CD4-positive, alpha-beta T cell treated with Interleukin-17A for 1 hour (primary cell): Measurements from ENCODE around the gene SLC28A2.
"Not testable (repeated sequence)": the region's sequence is repeated elsewhere in the genome, so short reads cannot be mapped to it uniquely, and the experiment has no call there.

ENCODE experiments used
- DNase-seq: peaks from one replicate; pipeline ENCODE4 v3.0.0-alpha.2; 2020

The SLC28A2 gene

GRCh38 chr15:45263854-45264253 is 11.8 kb downstream of the SLC28A2 start:
- no peak for DNase-seq

GRCh38 chr15:45265506-45265905 is 13.5 kb downstream of the SLC28A2 start:
- DNase-seq, result no peak

GRCh38 chr15:45268135-45268534 is 16.1 kb downstream of the SLC28A2 start:
- peak; percentile 13 for DNase-seq

DNA sequence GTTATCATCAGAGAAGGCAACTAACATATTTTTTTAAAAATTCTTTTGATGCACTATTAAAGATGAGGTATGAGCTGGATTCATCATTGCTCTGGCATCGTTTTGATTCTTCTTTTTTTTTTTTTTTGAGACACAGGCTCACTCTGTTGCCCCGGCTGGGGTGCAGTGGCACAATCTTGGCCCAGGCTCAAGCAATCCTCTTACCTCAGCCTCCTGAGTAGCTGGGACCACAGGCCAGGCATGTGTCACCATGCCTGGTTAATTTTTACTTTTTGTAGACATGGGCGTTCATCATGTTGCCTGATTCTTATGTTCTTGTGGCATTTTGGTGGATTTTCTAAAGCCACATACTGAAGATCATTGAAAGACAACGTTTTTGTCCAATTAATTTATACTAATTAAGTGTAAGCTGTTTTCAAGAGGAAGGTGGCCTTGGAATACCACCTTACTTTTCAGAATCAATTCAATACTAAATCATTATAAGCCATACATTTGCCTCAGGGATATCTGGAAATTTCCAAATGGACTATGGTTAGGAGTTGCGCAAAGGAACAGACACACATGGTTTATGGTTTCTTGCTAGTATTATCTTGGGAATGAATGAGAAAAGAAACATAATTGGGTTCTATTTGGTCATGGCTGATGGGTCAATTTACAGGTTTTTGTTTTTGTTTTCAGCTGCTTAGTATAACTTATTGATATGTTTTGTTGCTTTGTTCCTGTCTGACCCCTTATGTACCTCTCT is 22.8 kb downstream of the SLC28A2 start:
- no peak for DNase-seq

DNA sequence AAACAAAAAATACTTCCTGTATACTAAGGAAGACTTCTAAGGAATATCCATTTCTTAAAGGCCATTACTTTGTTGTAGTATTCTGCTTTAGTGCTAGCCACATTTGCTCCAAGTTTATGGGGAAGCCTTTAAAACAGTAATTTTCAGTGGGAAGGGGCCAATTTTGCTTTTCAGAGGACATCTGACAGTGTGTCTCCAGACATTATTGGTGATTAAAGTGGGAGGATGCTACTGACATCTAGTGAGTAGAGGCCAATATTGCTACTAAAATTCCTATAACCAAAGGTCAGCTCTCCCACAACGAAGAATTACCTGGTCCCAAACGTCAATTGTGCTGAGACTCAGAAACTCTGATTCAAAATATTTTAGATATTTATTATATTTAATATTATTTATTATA is 24.8 kb downstream of the SLC28A2 start:
- DNase-seq, result peak; percentile 47

GRCh38 chr15:45279024-45279698 is 27.1 kb downstream of the SLC28A2 start:
- DNase-seq, result peak; percentile 97

DNA sequence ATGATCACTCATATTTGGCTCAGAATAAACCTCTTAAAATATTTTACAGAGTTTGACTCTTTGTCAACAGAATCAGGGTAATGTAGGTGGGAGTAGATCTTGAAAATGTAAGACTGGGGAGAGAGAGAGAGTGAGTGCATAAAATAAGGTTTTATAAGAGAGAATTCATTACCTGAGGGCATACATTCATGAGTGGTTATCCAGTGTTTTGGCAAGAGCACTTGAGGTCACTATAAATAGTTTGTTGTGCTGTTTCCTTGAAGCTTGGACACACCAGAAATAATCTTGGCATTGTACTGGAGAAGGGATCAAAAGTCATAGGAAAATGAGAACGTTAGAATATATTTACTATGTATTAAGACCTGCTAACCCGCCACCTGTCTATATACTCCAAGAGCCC is 33.4 kb downstream of the SLC28A2 start:
- no peak for DNase-seq

DNA sequence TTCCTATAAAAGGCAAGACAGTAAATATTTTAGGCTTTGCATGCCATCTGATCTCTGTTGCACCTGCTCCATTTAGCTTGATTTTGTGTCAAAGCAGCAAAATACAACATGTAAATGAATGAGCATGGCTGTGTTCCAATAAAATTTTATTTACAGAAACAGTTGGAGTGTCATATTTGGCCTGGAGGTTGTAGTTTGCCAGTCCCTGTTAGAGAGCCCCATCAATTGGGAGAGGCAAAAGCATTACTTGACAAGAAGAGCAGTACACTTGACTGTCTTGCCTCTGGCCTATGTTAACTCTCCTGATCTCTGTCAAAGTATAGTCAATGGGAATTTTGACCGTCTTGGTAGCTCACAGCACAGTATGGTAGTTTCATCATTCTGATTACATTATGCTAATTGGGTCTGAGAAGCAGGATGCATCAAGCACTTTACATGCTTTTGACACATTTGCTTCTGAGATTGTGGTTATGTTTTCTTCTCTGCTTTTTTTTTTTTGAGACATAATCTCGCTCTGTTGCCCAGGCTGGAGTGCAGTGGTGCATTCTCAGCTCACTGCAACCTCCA is 35.4 kb downstream of the SLC28A2 start:
- no peak for DNase-seq

GRCh38 chr15:45288947-45289346 is 36.9 kb downstream of the SLC28A2 start:
- no peak for DNase-seq

DNA sequence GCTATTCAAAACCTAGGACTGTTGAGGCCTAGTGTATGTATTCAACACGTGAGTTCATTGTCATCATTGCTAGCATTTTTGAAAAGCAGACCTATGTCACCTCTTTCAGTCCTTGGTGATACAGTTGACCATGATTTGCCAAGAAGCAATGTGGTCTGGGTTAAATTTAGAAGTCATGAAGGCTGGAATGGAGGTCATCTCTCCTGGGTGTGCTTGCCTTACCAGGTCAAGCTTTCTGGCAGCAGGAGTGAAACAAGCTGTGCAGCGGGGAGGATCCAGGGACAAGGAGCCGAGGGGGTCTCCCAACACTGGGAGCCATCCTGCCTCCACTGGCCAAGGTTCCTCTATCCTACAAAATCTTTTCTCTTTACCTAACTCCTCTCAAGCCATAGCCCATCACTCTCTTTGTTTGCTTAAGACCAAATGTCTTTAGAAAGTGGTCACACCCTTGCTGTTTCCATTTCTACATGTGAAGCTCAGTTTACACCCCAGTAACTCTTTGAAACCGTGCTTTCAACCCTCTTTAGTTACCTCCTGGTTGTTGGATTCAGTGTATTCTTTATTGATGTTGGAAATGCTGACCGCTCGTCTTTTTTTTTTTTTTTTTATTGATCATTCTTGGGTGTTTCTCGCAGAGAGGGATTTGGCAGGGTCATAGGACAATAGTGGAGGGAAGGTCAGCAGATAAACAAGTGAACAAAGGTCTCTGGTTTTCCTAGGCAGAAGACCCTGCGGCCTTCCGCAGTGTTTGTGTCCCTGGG is 40.0 kb downstream of the SLC28A2 start:
- no peak for DNase-seq

DNA sequence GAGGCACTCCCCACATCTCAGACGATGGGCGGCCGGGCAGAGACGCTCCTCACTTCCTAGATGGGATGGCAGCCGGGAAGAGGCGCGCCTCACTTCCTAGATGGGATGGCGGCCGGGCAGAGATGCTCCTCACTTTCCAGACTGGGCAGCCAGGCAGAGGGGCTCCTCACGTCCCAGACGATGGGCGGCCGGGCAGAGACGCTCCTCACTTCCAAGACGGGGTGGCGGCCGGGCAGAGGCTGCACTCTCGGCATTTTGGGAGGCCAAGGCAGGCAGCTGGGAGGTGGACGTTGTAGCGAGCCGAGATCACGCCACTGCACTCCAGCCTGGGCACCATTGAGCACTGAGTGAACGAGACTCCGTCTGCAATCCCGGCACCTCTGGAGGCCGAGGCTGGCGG is 41.3 kb downstream of the SLC28A2 start:
- not testable (repeated sequence) for DNase-seq

GRCh38 chr15:45298964-45299378 is 46.9 kb downstream of the SLC28A2 start:
- not testable (repeated sequence) for DNase-seq

DNA sequence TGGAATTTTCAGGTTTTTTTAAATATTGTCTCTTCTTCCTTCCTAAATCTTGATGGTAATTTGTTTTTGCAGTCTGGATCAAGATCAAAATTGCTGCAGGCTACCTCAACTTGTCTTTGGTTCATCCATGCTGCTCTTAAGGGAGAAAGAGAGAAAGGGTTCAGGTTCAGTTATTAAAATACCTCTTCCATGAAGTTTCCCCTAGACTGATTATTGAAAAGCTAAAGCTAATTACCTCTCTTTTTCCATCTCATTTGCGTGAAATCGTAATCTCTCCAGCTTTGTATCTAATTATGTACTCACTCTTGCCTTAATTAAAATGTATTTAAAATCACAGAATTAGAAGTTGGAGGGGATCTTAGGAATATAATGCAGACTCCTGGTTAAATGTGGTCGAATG is 52.7 kb downstream of the SLC28A2 start:
- no peak for DNase-seq

- no peak for DNase-seq
Observed at GRCh38 chr15:45306105-45306504, 54.1 kb downstream of the SLC28A2 start.

- peak; percentile 22 for DNase-seq
Observed at GRCh38 chr15:45307230-45307924, 55.3 kb downstream of the SLC28A2 start.

DNA sequence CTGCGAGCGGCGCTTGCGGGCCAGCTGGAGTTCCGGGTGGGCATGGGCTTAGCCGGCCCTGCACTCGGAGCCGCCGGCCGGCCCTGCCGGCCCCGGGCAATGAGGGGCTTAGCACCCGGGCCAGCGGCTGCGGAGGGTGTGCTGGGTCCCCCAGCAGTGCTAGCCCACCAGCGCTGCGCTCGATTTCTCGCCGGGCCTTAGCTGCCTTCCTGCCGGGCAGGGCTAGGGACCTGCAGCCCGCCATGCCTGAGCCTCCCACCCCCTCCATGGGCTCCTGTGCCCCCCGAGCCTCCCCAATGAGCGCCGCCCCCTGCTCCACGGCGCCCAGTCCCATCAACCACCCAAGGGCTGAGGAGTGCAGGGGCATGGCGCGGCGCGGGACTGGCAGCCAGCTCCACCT is 62.1 kb downstream of the SLC28A2 start:
- DNase-seq, result not testable (repeated sequence)

GRCh38 chr15:45314960-45315359 is 62.9 kb downstream of the SLC28A2 start:
- no peak for DNase-seq

- DNase-seq, result no peak
Observed at GRCh38 chr15:45319472-45320214, 67.6 kb downstream of the SLC28A2 start.

GRCh38 chr15:45320581-45321205 is 68.7 kb downstream of the SLC28A2 start:
- no peak for DNase-seq

- DNase-seq, result no peak
Observed at GRCh38 chr15:45326280-45326679, 74.2 kb downstream of the SLC28A2 start.

GRCh38 chr15:45326741-45327140 is 74.7 kb downstream of the SLC28A2 start:
- no peak for DNase-seq
